Glomerular endothelial cell (primary cell): Measurements from ENCODE around the gene EPN2. TPM values are rescaled to one million over a fixed set of nuclear protein-coding genes. Genes with fewer than 3 reads are reported as not detected.

ENCODE experiments used
- DNase-seq: peaks from one replicate; pipeline ENCODE4 v3.0.0-alpha.2; 2011; ENCODE audit warnings: low read depth, low spot score; ENCODE audit errors: extremely low read depth
- total RNA-seq: library from RNA; depleted of rRNA; stranded (reverse); fragments of >200 nt; gene quantifications from 2 replicates; pipeline ENCODE4 v1.2.3, GENCODE V29; 2015

The EPN2 gene
- total RNA-seq, 1 donor from 2014 or later: 53.4 TPM

DNA sequence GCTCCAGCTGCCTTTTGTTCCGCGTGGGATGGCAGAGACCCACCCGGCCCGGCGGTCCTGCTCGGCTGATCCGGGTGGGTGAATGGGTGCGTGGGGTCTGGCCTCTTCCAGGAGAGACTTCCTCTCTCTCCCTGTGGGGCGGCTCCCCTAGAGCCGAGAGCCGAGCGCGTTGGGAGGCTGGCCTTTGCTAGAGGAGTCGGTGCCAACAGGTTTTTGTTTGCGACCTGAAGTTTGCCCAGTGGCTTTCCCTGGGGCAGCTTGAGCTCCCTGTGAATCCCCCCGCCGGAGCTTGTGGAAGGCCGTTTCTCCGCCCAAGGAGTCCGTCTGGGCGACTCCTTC, 970 bp downstream of the EPN2 start:
- DNase-seq: no peak

DNA sequence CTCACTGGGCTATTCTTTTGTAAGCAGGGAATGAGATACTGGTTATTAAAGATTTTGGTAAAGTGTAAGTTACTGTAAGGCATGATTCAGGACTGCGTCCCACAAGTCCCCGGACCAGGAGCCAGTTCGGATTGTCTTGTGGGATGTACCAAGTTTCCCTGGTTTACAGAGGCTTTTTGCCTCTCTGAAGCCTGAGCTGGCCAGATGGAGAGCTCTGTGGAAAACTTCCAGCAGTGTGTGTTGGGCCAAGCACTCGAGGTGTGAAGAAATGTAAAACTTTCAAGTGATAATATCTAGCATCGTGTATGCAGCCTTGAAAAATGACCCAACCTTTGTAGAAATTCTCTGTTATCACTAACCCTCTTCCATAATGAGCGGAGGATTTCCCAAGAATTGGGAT, 2.4 kb downstream of the EPN2 start:
- DNase-seq: no peak

DNA sequence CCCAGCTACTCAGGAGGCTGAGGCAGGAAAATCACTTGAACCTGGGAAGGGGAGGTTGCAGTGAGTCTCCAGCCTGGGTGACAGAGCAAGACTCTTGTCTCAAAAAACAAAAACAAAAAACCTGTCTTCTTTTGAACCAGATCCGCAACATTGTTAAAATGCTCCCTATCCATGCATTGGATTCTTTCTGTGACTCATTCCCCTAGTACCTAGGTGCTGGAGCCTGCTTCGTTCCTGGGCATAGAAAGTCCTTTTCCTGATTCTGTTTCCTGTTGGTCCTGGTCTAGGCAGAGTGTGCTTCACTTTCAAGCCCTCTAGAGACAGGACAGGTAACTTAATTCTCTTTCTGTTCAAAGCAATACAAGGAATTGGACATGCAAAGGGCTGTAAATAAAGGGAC, 5.2 kb downstream of the EPN2 start:
- DNase-seq: no peak

DNA sequence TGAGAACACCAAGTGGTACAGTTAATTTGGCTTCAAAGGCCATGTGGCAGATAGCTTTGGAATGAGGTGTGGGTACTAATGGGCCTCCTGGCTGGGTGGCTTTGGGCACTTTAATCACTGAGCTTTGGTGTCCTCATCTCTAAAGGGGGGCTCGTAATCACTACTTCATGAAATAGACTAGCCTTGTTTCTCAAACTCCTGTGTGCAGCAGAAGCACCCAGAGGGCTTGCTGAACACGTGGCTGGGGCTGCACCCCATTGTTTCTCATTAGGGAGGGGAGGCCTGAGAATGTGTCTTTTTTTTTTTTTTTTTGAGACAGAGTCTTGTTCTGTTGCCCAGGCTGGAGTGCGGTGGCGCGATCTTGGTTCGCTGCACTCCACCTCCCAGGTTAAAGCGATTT, 5.8 kb downstream of the EPN2 start:
- DNase-seq: no peak

DNA sequence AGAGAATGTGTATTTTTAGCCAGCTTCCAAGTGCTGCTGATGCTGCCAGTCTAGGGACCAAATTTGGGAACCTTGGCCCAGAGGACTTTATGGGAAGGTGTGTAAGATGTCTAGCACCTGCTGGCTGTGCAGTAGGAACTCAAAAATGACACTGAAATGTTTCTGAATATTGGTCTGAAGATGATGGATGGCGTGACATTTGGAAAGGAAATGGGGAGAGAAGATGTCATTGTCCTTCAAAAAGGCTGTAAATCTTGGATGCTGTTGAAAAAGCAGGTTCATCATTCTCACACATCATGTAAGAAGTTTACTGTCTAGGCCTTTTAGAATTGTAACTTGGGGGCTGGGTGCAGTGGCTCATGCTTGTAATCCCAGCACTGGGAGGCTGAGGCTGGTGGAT, 6.7 kb downstream of the EPN2 start:
- no peak for DNase-seq

DNA sequence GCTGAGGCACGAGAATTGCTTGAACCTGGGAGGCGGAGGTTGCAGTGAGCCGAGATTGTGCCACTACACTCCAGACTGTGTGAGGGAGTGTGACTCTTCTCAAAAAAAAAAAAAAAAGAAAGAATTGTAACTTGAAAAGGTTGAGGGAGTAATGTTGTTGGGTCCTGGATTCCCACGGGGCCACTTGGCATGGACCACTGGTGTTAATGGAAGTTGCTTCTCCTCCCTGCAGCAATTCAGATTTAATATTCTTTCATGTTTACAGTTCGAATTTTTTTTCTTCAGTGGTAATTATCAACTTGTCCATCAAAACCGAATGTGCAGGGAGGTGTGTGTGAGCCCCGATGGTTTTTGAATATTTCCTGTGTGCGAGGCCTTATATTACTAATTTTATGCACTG, 7.2 kb downstream of the EPN2 start:
- no peak for DNase-seq

DNA sequence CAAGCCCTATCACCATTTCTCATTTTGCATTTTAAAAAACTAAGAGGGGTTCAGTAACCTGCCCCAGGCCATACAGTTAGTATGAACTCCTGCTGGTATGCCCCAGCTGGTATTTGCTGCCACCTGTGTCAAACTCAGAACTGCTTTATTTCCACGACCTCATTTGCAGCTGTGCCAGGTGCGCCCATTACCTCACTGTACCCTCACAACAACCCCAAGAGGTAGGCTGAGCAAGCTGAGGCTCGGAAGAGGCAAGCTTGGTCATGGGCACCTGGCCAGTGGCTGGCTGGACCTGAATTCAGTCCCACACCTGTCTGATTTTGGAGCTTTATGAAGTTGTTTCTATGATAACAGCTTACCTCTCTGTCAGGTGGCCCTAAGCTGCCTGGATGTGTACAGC, 7.6 kb downstream of the EPN2 start:
- DNase-seq: no peak

DNA sequence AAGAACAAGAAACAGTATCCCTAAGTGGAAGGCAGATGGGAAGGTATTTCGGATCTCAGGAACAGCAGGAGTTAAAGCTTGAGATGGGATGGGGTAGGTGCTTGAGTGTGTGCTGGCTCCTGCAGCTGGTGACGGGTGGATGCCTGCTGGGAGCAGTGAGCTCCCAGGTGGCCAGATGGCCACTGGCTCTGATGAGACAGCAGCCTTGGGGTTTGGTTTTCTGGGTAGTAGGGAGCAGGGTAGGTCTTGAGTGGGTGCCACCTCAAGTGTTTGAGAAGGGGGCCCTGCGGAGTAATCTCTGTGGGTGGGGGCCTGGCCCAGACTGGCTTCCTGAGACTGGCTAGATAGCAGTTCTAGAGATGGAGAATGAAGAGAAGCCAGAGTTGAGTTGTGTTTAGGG, 10.3 kb downstream of the EPN2 start:
- no peak for DNase-seq

DNA sequence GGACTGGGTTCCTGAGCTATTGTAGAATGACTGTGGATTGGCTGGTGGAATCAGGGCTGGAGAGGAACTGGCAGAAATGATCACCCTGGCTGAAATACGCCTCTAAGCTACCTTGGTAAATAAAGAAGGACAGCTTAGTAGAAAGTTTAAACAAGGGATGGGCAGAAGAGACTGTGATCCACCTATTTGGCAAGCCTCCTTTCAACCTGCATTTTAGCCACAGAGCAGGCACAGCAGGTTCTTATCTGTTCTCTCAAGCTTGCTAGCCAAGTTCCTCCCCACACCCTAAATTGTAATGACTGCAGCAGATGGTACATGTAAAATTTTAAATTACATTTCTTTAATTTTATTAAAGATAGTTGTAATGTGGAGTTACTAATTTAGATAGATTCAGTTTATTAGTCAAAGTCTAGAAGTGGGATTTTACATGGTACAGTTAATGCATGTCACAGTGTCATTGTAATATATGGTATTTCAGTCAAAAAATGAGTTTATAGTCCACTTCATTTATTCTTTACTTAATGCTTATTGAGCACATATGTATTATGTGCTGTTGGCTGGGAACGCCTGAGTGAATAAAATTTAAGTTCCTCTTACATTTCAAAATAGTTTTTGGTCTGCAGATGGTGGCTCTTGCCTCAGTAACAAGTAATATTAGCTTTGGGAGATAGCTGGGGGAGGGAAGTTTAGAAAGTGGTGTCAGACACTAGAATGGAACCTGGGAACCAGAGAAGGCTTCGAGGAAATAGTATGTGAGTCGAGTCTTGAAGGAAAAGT, 11.2 kb downstream of the EPN2 start:
- no peak for DNase-seq

DNA sequence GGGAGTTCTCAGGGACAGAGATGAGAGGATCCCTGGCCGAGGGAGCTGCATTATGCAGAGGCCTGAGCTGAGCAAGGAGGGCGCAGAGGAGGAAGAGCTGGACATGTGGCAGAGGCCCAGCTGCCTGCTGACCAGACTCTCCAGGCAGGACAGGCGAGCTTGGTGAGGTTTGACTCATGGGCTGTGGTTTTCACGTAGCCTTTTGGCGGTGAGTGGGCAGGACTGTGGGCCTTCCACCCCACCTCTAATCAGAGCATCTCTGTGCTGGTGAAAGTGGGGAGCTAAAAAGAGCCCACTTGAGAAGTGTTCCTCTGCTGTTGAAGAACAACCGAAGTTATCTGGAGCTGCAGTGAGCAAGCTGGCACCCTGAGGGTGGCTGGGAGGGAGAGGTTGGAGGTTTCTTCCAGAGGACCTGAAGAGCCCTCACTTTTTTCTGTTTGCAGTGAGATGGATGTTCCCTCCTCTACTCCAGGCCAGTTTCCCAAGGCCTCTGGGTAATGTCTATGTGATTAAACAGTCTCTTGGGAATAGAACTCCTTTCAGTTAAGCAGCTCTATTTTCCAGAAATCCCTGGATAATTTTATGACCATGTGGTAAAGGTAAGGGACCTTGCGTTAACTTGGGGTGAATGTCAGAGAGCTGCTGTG, 11.9 kb downstream of the EPN2 start:
- DNase-seq: no peak

DNA sequence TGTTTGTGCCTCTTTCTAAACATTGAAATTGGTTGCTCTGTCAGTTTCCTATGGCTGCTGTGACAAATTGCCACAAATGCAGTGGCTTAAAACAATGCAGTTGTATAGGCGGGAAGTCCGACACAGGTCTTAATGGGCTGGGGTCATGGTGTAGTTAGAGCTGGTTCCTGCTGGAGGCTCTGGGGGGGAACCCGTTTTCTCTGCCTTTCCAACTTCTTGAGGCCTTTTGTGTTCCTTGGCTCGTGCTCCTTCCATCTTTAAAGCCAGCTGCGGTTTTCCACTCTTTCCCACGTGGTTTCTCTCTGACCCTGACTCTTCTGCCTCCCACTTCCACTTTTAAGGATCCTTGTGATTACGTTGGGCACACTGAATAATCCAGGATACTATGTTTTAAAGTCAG, 12.5 kb downstream of the EPN2 start:
- no peak for DNase-seq

DNA sequence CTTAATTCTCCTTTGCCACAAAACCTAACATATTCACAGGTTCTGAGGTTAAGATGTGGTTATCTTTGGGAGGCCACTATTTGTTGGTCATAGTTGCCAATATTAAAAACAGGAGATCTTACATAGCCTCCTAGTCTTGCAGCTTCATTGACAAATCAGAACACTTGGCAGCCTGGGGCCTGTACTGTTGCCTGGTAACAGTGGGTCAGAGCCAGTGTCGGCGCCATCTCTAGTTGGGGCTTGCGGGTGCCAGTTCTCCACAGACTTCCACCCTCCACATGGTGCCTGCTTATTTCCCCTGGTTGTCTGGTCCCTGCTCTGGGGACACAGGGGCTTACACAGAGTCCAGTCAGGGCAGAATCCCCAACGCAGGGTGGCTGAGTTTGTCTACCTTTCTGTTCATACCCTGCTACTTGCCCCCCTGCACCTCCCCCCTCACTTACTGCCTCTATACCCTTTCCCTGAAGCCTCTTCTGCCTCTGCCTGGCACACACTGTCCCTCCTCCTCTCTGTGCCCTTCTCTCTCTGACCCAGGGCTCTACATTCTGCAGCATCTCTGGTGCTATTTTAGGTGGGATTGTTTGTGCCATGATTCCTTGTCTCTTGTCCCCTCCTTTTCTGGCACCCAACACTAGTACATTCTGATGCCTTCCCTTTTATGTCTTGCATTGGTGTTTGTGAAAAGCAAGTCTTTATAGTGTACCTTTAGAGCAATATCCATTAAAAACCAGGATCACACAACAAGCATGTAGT, 13.4 kb downstream of the EPN2 start:
- DNase-seq: no peak

DNA sequence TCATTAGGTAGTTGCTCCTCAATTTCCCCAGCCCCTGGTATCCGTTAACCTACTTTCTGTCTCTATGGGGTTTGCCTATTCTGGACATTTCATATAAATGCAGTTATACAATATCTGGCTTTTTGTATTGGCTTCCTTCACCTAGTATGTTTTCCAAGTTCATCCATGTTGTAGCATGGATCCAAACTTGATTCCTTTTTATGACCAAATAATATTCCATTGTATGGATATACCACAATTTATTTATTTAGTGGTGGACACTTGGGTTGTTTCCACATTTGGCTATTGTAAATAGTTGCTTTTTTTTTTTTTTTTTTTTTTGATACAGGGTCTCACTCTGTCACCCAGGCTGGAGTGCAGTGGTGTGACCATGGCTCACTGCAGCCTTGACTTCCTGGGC, 15.9 kb downstream of the EPN2 start:
- no peak for DNase-seq

DNA sequence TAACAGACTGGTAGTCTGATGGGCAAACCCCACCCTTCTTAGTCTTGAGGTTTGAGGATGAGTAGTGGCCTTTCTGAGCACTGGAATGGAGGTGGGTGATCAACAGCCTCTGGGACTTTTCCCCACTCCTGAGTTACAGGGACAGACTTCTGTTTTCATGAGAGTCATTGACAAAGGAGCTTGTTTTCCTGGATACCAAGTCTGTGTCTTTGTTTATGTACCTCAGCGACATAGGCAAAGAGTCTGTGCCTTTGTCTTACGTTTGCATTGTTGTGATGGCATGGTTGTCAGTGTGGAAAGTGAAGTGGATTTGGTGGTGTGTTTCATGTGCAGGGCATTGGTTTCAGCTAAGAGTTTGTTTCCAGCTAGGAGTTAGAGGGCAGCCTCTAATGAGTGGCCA, 17.5 kb downstream of the EPN2 start:
- no peak for DNase-seq

DNA sequence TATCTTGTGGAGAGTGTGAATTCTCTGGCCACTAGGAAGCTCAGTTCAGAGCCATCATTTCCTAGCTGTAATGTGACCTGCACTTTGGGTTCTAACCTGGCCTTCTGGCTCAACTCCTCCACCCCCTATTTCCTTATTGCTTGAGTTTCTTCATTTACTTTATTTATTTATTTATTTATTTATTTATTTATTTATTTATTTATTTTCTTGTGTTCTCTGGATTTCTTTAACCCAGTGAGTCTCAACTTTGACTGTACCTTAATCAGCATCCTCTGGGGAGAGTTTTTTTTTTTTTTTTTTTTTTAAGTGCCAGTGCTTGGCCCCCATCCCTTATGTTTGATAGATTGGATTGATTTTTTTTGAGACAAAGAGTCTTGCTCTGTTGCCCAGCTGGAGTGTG, 18.1 kb downstream of the EPN2 start:
- DNase-seq: no peak

DNA sequence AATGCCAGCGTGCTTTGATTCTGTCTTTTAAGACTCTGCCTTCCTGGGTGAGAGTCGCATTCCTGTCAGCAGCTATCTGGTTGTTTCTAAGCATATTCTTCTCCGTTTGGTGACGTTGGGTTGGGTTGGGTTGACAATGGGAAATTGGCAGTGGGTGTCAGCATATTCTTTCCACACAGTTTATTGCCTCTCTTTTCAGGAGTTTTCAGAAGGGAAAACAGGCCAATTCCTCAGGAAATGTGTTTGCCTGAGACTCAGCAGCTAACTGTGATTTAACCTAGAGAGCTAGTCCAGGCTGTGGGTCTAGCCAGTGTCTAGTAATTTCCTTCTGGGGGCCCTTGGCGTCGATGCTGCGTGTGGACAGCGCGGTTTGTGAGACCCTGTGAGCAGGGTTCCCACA, 21.2 kb downstream of the EPN2 start:
- no peak for DNase-seq

DNA sequence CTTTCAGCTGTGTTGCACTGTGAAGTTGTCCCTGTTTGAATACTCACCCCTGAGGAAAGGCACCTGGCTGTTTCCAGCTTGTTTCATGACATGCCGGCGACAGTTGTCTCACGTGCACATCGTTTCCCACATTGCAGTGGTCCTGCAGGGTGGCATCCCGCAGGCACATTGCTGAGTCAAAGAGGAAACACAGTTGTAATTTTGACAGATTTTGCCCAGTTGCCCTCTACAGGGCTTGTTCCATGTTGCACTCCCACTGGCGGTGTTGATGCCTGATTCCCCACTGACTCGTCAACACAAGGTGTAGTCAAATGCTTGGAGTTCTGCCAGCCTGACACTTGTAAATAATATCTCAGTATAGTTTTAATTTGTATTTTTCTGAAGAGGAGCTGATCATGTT, 23.8 kb downstream of the EPN2 start:
- no peak for DNase-seq

DNA sequence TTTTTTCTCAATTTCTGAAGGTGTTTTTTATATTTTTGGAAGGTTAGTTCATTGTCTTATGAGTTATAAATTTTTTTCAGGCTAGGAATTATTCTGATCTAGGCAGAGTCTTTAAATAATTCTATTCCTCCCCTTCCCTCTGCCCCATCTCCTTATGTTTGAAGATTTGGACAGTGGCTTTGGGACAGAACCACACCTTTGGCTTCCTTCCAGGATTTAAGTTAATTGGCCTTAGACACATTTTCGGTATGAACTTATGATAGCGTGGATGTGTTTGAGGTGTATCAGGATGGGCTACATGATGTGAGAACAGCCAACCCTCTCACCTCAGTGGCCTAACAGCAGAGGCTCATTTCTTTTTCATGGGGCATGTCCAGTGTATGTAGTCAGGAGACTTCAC, 24.3 kb downstream of the EPN2 start:
- DNase-seq: no peak

DNA sequence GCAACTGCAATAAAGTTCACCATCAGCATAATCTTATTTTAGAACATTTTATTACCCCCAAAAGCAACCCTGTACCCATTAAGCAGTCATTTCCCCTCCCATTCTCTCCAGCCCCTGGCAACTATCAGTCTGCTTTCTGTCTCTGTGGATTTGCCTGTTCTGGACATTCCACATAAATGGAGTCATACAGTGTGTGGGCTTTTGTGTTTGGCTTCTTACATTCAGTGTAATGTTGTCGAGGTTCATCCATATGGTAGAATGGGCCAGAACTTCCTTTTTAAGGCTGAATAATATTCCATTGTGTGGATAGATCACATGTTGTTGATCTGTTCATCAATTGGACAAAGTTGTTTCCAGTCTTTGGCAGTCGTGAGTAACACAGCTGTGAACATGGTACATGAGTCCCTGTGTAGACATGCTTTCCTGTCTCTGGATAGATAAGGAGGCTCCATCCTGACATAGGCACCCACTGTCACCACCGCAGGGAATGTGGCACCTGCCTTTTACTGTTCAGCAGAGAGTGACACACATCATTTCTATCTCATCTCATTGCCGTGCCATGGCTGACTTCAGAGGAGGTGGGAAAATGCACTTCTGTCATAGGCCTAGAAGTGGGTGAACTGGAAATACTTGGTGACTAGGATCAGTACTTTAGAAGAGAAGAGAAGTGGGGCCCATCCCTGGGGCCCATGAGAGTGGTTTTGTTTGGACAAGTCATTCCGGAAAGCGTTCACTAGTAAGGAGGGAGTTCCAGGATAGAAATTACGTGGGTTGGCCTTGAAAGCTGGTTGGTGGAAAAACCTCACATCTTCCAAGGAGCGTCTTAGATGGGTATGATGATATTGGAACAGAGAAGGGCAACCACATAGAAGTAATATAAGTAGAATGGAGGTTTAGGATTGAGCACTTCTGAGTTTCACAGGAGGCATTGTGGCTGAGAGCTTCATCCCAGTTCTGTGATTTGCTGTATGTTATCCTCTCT, 25.8 kb downstream of the EPN2 start:
- DNase-seq: no peak

DNA sequence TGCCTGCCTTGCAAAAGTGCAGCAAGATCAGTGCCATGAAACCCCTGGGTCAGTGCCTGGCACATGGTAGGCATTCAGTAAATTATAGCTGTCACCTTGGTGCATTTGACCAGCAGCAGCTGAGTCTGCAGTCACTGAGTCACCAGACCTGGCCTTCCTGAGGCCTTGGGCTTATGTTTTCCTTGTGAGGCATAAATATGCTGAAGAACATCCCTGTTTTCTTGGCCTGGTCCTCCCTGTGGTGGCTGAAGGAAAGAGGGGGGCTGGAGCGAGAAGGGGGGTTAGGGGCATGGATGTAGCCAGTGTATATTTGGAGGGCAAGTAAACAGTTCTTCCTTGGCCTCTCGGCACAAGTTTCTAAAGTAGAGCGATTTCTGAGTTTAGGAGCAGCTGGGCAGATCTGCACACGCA, 26.5 kb downstream of the EPN2 start:
- no peak for DNase-seq

DNA sequence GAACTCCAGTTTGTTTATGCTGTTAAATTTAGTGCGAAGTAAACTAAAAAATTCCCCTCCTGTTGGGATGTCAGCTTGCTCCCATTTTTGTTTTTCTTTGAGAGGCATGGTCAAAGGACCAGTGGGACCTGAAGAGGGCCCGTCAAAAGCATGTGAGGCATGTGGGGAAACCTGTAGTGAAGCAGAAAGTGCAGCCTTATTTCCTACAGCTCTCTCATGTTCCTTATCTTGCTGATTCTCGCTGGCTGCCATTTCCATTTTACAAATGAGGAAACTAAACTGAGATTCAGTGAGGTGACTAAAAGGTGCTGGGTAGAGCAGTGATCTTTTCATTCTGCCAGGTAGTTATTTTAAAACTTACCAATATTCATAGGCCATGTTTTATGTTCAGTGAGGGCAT, 27.1 kb downstream of the EPN2 start:
- no peak for DNase-seq
